ENCODE results near the gene C3orf85. TPM values are rescaled to one million over a fixed set of nuclear protein-coding genes. Genes with fewer than 3 reads are reported as not detected.

The C3orf85 gene
- polyA plus RNA-seq, 12 donors, result not detected

DNA sequence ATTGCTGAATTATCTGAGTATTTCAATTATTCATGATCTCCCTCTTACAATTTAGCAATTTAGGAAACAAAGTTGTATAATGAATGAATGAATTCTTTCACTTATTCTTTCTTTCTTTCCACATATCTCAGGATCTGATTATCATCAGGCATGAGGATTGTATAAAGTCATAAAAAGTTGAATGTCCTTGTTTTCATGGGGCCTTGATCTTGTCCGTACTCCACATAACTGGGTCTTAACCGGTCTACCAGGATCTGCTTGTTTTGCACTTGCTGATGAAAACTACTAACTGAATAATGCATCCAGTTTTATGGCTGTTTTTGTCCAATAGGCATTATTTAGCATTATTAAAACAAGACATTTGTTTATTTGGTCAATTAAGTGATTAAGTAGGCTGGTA, 12.6 kb downstream of the C3orf85 start:
- no peak for DNase-seq

- DNase-seq, result no peak
These were observed 15.8 kb downstream of the C3orf85 start for GRCh38 chr3:109152320-109152719.

DNA sequence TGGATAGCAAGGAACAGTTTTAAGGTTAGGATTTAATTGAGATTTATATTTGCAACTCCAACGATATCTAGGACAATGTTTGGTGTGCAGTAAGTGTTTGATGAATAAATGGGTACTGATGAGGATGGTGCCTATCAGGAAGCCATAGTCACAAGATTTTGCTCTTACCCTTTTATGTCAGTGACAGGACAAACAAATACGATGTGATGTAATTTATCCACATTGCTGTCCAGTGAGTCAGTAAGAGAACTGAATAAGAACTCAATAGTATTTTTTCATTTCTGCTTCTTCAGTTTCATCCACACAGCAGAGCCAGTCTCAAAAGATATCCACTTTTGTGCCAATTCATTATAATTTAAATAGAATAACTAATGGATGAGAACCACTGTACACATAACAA, 18.5 kb downstream of the C3orf85 start:
- no peak for DNase-seq

- no peak for DNase-seq
These were observed 19.3 kb downstream of the C3orf85 start for GRCh38 chr3:109155828-109156227.

- no peak for DNase-seq
These were observed 25.1 kb downstream of the C3orf85 start for GRCh38 chr3:109161487-109162123.

GRCh38 chr3:109165905-109166304, 29.4 kb downstream of the C3orf85 start:
- no peak for DNase-seq

GRCh38 chr3:109171479-109171878, 35.0 kb downstream of the C3orf85 start:
- DNase-seq, result no peak

DNA sequence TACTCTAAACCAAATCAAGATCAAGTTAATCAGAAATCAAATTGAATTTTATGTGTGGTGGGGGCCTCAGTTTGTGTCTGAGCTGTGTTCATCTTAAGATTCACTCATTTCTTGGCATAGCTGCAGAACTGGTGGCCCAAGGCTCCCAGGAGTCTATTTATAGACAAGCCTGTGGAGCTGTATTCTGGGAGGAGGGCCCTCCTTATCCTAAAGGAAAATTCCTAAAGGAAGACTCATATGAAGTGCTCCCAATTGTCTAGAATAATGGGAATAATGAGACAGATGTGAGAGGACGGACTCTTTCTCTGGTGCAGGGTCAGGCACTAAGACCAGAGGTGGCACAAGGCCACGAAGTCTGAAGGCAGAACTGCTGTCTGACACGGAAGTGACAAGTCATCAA, 38.9 kb downstream of the C3orf85 start:
- DNase-seq, result no peak

- DNase-seq, result no peak
These were observed 40.2 kb downstream of the C3orf85 start for GRCh38 chr3:109176726-109177125.

GRCh38 chr3:109177908-109178307, 41.4 kb downstream of the C3orf85 start:
- no peak for DNase-seq

DNA sequence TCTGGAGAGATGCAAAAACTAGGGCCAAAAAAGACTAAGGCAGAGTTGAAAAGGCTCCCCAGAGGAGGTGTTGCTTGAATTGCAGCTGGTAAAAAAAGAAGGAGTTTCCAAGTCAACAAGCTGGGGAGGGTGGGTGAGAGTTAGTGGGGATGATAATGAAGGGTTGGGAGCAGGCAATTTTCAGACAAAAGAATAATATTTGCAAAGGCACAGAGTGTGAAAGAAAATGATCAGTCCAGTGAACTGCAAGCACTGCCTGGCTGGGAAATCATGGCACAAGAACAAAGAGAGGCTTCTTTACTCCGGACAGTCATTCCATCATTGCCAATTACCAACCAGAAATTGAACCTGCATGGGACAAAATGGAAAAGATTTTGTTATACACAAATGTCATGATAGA, 42.2 kb downstream of the C3orf85 start:
- DNase-seq, result no peak

- DNase-seq, result no peak
These were observed 48.2 kb downstream of the C3orf85 start for GRCh38 chr3:109184726-109185125.

GRCh38 chr3:109187390-109187789, 50.9 kb downstream of the C3orf85 start:
- no peak for DNase-seq

GRCh38 chr3:109188741-109189140, 52.2 kb downstream of the C3orf85 start:
- DNase-seq, result no peak

GRCh38 chr3:109191421-109191820, 54.9 kb downstream of the C3orf85 start:
- DNase-seq, result no peak

DNA sequence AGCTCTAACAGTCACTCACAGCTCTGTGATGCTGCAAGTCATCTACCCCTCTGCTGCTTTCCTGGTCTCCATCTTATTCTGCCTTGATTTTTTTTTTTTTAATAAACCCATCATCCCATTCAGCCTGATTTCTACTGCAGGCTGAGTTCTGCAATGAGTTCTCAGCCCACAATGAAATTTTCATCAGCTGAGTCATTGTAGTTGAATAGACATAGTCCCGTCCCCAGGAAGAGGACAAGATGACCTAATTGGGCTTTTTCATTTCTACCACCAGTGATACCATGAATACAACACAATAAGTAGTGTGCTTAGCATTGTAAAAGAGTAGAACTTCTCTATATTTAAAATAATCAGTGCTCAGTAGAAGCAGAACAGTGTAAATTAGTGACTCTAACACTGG, 59.3 kb downstream of the C3orf85 start:
- no peak for DNase-seq

Other genes with a start within 250 kb of the C3orf85 start
- gene GUCA1C, start 182.8 kb upstream of the C3orf85 start, polyA plus RNA-seq (ENCODE audit: insufficient read length in 12 of 12), result under 1 TPM in 1 of 12 donors, not detected in 11; 0.16 TPM
- not detected for gene MORC1, start 18.6 kb upstream of the C3orf85 start, polyA plus RNA-seq (ENCODE audit: insufficient read length in 12 of 12)
- not detected for gene DPPA2, start 179.8 kb downstream of the C3orf85 start, polyA plus RNA-seq (ENCODE audit: insufficient read length in 12 of 12)
- gene DPPA4, start 200.8 kb downstream of the C3orf85 start, polyA plus RNA-seq (ENCODE audit: insufficient read length in 12 of 12), result 1 to 10 TPM in 8 of 12 donors, under 1 TPM in 2, not detected in 2; 0.77 to 3.5 (median 2.2) TPM

Data from muscle of arm (tissue), 12 donors.